Measurements from ENCODE around the gene SCN1A.
A peak's percentile ranks its signal among the peaks of the same experiment; 100 is the strongest.

SCN1A gene

DNA sequence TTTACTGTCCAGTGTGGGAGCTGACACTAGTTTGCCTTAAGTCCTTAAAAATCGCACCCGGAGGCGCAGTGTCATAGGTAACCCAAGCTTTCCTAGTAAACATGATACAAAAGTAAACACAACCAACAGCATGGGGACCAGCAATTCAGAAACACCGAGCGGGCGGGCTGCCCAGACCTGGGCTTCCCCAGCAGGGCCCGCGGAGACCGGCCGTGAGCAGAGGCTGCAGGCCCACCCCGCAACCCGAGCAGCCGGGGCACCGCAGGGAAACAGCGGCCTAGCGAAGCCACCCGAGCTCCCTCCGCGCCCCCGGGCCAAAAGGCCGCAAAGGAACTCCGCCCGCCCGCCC is 174.5 kb downstream of the SCN1A start:
- CTCF ChIA-PET: interaction anchor here (0.6 to 4.0 kb wide), 24 partner anchors 8 to 228 kb away, joined by 3 to 26 read pairs (median 5); partner anchors contain the start of gene SCN1A
- TF ChIP-seq, protein P1, sequence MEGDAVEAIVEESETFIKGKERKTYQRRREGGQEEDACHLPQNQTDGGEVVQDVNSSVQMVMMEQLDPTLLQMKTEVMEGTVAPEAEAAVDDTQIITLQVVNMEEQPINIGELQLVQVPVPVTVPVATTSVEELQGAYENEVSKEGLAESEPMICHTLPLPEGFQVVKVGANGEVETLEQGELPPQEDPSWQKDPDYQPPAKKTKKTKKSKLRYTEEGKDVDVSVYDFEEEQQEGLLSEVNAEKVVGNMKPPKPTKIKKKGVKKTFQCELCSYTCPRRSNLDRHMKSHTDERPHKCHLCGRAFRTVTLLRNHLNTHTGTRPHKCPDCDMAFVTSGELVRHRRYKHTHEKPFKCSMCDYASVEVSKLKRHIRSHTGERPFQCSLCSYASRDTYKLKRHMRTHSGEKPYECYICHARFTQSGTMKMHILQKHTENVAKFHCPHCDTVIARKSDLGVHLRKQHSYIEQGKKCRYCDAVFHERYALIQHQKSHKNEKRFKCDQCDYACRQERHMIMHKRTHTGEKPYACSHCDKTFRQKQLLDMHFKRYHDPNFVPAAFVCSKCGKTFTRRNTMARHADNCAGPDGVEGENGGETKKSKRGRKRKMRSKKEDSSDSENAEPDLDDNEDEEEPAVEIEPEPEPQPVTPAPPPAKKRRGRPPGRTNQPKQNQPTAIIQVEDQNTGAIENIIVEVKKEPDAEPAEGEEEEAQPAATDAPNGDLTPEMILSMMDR (IDR thresholded peaks at IDR 0.05; ENCODE audit: control extremely low read depth, extremely low read depth, low read depth, missing control alignments): no peak
- DNase-seq (ENCODE audit: extremely low spot score): no peak
- POLR2A ChIA-PET: interaction anchor here (0.6 kb wide), 1 partner anchor 282 kb away, joined by 3 read pairs; no protein-coding TSS in a partner anchor

DNA sequence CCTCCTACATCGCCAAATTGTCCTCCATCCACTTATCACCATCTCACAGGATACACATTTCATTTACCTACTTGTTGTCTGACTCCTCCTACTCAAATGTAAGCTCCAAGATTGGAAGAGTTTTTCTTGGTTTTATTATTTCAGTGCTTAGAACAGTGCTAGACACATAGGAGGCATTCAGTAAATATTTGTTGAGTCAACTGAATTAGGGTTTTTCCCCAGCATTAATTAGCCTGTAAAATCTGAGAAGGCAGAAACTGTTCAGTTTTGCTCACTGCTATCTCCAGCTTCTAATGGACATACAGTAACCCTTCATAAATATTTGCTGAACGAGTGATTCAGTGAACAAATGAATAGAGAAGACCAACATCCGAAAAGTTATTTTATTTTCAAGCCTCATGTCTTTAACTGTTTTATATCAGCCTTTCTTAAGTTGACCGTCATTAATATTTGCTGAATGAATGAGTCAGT is 175.0 kb downstream of the SCN1A start:
- peak; percentile 17 for DNase-seq (ENCODE audit: extremely low spot score)
- ChIA-PET POLR2A (no interaction called here), CTCF (interaction anchor here (0.8 to 4.0 kb wide), 21 partner anchors 8 to 228 kb away, joined by 3 to 26 read pairs (median 5); partner anchors contain the start of gene SCN1A)
- TF ChIP-seq, protein P1 (IDR thresholded peaks at IDR 0.05; ENCODE audit: control extremely low read depth, extremely low read depth, low read depth, missing control alignments): no peak

GRCh38 chr2:165952085-165952484 is 175.7 kb downstream of the SCN1A start:
- ChIA-PET CTCF (interaction anchor here (1.1 to 4.0 kb wide), 8 partner anchors 7 to 229 kb away, joined by 3 to 26 read pairs (median 6); partner anchors contain the start of gene SCN1A), POLR2A (no interaction called here)
- DNase-seq (ENCODE audit: extremely low spot score): no peak
- TF ChIP-seq, protein P1 (IDR thresholded peaks at IDR 0.05; ENCODE audit: control extremely low read depth, extremely low read depth, low read depth, missing control alignments): no peak

- CTCF ChIA-PET: no interaction called here
- no peak for DNase-seq (ENCODE audit: extremely low spot score)
- TF ChIP-seq, protein P1 (IDR thresholded peaks at IDR 0.05; ENCODE audit: control extremely low read depth, extremely low read depth, low read depth, missing control alignments): no peak
- POLR2A ChIA-PET: no interaction called here
Observed at GRCh38 chr2:165950438-165950837, 177.4 kb downstream of the SCN1A start.

GRCh38 chr2:165941827-165942226 is 186.0 kb downstream of the SCN1A start:
- POLR2A ChIA-PET: no interaction called here
- CTCF ChIA-PET: interaction anchor here (2.8 to 3.0 kb wide), 2 partner anchors 11 to 13 kb away, joined by 9 to 13 read pairs; partner anchors contain the start of gene TTC21B
- TF ChIP-seq, protein P1 (IDR thresholded peaks at IDR 0.05; ENCODE audit: control extremely low read depth, extremely low read depth, low read depth, missing control alignments): no peak
- no peak for DNase-seq (ENCODE audit: extremely low spot score)

- DNase-seq (ENCODE audit: extremely low spot score): no peak
- TF ChIP-seq, protein P1 (IDR thresholded peaks at IDR 0.05; ENCODE audit: control extremely low read depth, extremely low read depth, low read depth, missing control alignments): no peak
- CTCF ChIA-PET: interaction anchor here (0.8 to 1.5 kb wide), 2 partner anchors 15 to 16 kb away, joined by 3 to 4 read pairs; partner anchors contain the start of gene TTC21B
- POLR2A ChIA-PET: no interaction called here
Observed at GRCh38 chr2:165938237-165938636, 189.6 kb downstream of the SCN1A start.
